ENCODE data around the gene TMC1. TPM values are rescaled to one million over a fixed set of nuclear protein-coding genes. Genes with fewer than 3 reads are reported as not detected.

TMC1 gene
- total RNA-seq, 1 donor from 2014 or later: not detected

GRCh38 chr9:72579190-72579589 is 57.8 kb downstream of the TMC1 start:
- no peaks in the 10 kb centered on the region for H3K27me3 Mint-ChIP-seq (ENCODE audit: low read depth)
- TF ChIP-seq CTCF (IDR thresholded peaks at IDR 0.05; ENCODE audit: unreplicated experiment): no peak
- no peaks in the 10 kb centered on the region for H3K9me3 Mint-ChIP-seq
- H3K4me3 Mint-ChIP-seq: no peak overlapping the region
- H3K4me1 Mint-ChIP-seq: peaks cover 42% of the 10 kb centered on the region
- no peak for DNase-seq (ENCODE audit: low spot score in 2 of 2, unreplicated experiment in 2 of 2)
- peak overlapping the region; percentile 67 for H3K27ac Mint-ChIP-seq
- H3K36me3 Mint-ChIP-seq: no peaks in the 10 kb centered on the region

- no peak for TF ChIP-seq CTCF (IDR thresholded peaks at IDR 0.05; ENCODE audit: unreplicated experiment)
- Mint-ChIP-seq H3K27me3 (ENCODE audit: low read depth) (no peaks in the 10 kb centered on the region), H3K4me1 (peaks cover 42% of the 10 kb centered on the region), H3K9me3 (no peaks in the 10 kb centered on the region), H3K4me3 (no peak overlapping the region), H3K27ac (no peak overlapping the region), H3K36me3 (no peaks in the 10 kb centered on the region)
- no peak for DNase-seq (ENCODE audit: low spot score in 2 of 2, unreplicated experiment in 2 of 2)
Observed at GRCh38 chr9:72579880-72580550, 58.6 kb downstream of the TMC1 start.

GRCh38 chr9:72581694-72582093 is 60.3 kb downstream of the TMC1 start:
- H3K9me3 Mint-ChIP-seq: no peaks in the 10 kb centered on the region
- TF ChIP-seq CTCF (IDR thresholded peaks at IDR 0.05; ENCODE audit: unreplicated experiment): no peak
- peaks cover 42% of the 10 kb centered on the region for H3K4me1 Mint-ChIP-seq
- H3K27ac Mint-ChIP-seq: no peak overlapping the region
- H3K27me3 Mint-ChIP-seq (ENCODE audit: low read depth): no peaks in the 10 kb centered on the region
- H3K4me3 Mint-ChIP-seq: no peak overlapping the region
- no peak for DNase-seq (ENCODE audit: low spot score in 2 of 2, unreplicated experiment in 2 of 2)
- H3K36me3 Mint-ChIP-seq: no peaks in the 10 kb centered on the region

- H3K27me3 Mint-ChIP-seq (ENCODE audit: low read depth): no peaks in the 10 kb centered on the region
- DNase-seq (ENCODE audit: low spot score in 2 of 2, unreplicated experiment in 2 of 2): no peak
- H3K36me3 Mint-ChIP-seq: no peaks in the 10 kb centered on the region
- no peak for TF ChIP-seq CTCF (IDR thresholded peaks at IDR 0.05; ENCODE audit: unreplicated experiment)
- no peak overlapping the region for H3K27ac Mint-ChIP-seq
- peaks cover 30% of the 10 kb centered on the region for H3K4me1 Mint-ChIP-seq
- H3K9me3 Mint-ChIP-seq: no peaks in the 10 kb centered on the region
- H3K4me3 Mint-ChIP-seq: no peak overlapping the region
Observed at GRCh38 chr9:72583370-72583769, 62.0 kb downstream of the TMC1 start.

- Mint-ChIP-seq H3K4me3 (no peak overlapping the region), H3K9me3 (no peaks in the 10 kb centered on the region), H3K27me3 (ENCODE audit: low read depth) (no peaks in the 10 kb centered on the region), H3K4me1 (peaks cover 9% of the 10 kb centered on the region), H3K36me3 (no peaks in the 10 kb centered on the region), H3K27ac (no peak overlapping the region)
- no peak for TF ChIP-seq CTCF (IDR thresholded peaks at IDR 0.05; ENCODE audit: unreplicated experiment)
- DNase-seq (ENCODE audit: low spot score in 2 of 2, unreplicated experiment in 2 of 2): no peak
Observed at GRCh38 chr9:72586388-72587130, 65.2 kb downstream of the TMC1 start.
